SK-N-SH treated with all-trans-retinoic acid at 6 μM for 48 hours (cell line): ENCODE measurements around the gene PPM1H.

Experiments used
- BACH2 ChIP-seq: fragments of 250-450 bp; sonication (Bioruptor Pico); IDR thresholded peaks from 2 replicates; pipeline ENCODE4 v1.9.0; 2021; ENCODE audit warnings: mild to moderate bottlenecking, borderline replicate concordance
- ISL1 ChIP-seq: fragments of 250-450 bp; sonication (Bioruptor Pico); IDR thresholded peaks from 2 replicates; pipeline ENCODE4 v2.1.2; 2022; ENCODE audit warnings: mild to moderate bottlenecking, moderate library complexity
- SNAI2 ChIP-seq: fragments of 250-450 bp; sonication (Bioruptor Pico); IDR thresholded peaks from 2 replicates; pipeline ENCODE4 v1.5.0; 2020; ENCODE audit warnings: mild to moderate bottlenecking, moderate library complexity
- ZC3H10 ChIP-seq: fragments of 250-450 bp; sonication (Bioruptor Pico); IDR thresholded peaks from 2 replicates; pipeline ENCODE4 v1.5.1; 2021; ENCODE audit warnings: mild to moderate bottlenecking, moderate library complexity
- ZNF8 ChIP-seq: fragments of 450-650 bp; formaldehyde crosslinking; IDR thresholded peaks from 2 replicates; pipeline ENCODE4 v1.5.0; 2020; ENCODE audit warnings: mild to moderate bottlenecking, moderate library complexity
- TF ChIP-seq, protein P1 (sequence below): fragments of 250-450 bp; sonication (Bioruptor Pico); IDR thresholded peaks from 2 replicates; pipeline ENCODE4 v1.8.0; 2020; ENCODE audit warnings: mild to moderate bottlenecking, moderate library complexity, borderline replicate concordance

- no peak for TF ChIP-seq ISL1 (CRISPR knock-in tag)
- TF ChIP-seq, protein P1, sequence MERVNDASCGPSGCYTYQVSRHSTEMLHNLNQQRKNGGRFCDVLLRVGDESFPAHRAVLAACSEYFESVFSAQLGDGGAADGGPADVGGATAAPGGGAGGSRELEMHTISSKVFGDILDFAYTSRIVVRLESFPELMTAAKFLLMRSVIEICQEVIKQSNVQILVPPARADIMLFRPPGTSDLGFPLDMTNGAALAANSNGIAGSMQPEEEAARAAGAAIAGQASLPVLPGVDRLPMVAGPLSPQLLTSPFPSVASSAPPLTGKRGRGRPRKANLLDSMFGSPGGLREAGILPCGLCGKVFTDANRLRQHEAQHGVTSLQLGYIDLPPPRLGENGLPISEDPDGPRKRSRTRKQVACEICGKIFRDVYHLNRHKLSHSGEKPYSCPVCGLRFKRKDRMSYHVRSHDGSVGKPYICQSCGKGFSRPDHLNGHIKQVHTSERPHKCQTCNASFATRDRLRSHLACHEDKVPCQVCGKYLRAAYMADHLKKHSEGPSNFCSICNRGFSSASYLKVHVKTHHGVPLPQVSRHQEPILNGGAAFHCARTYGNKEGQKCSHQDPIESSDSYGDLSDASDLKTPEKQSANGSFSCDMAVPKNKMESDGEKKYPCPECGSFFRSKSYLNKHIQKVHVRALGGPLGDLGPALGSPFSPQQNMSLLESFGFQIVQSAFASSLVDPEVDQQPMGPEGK (CRISPR knock-in tag) = no peak
- TF ChIP-seq ZC3H10 = no peak
- no peak for TF ChIP-seq ZNF8 (CRISPR knock-in tag)
- no peak for TF ChIP-seq BACH2 (CRISPR knock-in tag)
- TF ChIP-seq SNAI2 (CRISPR knock-in tag) = no peak
Measured at GRCh38 chr12:62865065-62865464, 69.9 kb downstream of the PPM1H start.
